ENCODE data around the gene CCDC88C.

CCDC88C gene

GRCh38 chr14:91279354-91279753, 138.3 kb downstream of the CCDC88C start:
- Histone ChIP-seq H3K4me3 (ENCODE audit: low read length) (no peak overlapping the region), H3K9me3 (ENCODE audit: control insufficient read depth, low read depth, low read length) (no peaks in the 10 kb centered on the region), H3K27ac (ENCODE audit: low read length) (no peak overlapping the region), H3K36me3 (ENCODE audit: control insufficient read depth, low read depth, low read length) (peaks cover 34% of the 10 kb centered on the region), H3K4me1 (ENCODE audit: control insufficient read depth, low read depth, low read length) (no peaks in the 10 kb centered on the region), H3K27me3 (ENCODE audit: control insufficient read depth, insufficient read depth, low read length) (no peaks in the 10 kb centered on the region), H3K9ac (ENCODE audit: low read length) (no peak overlapping the region)

GRCh38 chr14:91278383-91278715, 139.3 kb downstream of the CCDC88C start:
- no peaks in the 10 kb centered on the region for H3K27me3 ChIP-seq (ENCODE audit: control insufficient read depth, insufficient read depth, low read length)
- no peak overlapping the region for H3K4me3 ChIP-seq (ENCODE audit: low read length)
- no peaks in the 10 kb centered on the region for H3K4me1 ChIP-seq (ENCODE audit: control insufficient read depth, low read depth, low read length)
- H3K9ac ChIP-seq (ENCODE audit: low read length): no peak overlapping the region
- H3K36me3 ChIP-seq (ENCODE audit: control insufficient read depth, low read depth, low read length): peaks cover 35% of the 10 kb centered on the region
- no peak overlapping the region for H3K27ac ChIP-seq (ENCODE audit: low read length)
- H3K9me3 ChIP-seq (ENCODE audit: control insufficient read depth, low read depth, low read length): no peaks in the 10 kb centered on the region

- no peak overlapping the region for H3K4me3 ChIP-seq (ENCODE audit: low read length)
- H3K4me1 ChIP-seq (ENCODE audit: control insufficient read depth, low read depth, low read length): no peaks in the 10 kb centered on the region
- H3K9me3 ChIP-seq (ENCODE audit: control insufficient read depth, low read depth, low read length): no peaks in the 10 kb centered on the region
- H3K36me3 ChIP-seq (ENCODE audit: control insufficient read depth, low read depth, low read length): peaks cover 37% of the 10 kb centered on the region
- no peak overlapping the region for H3K27ac ChIP-seq (ENCODE audit: low read length)
- H3K9ac ChIP-seq (ENCODE audit: low read length): no peak overlapping the region
- no peaks in the 10 kb centered on the region for H3K27me3 ChIP-seq (ENCODE audit: control insufficient read depth, insufficient read depth, low read length)
Measured at GRCh38 chr14:91277546-91278382, 139.9 kb downstream of the CCDC88C start.

GRCh38 chr14:91274796-91275195, 142.8 kb downstream of the CCDC88C start:
- no peak overlapping the region for H3K9ac ChIP-seq (ENCODE audit: low read length)
- no peak overlapping the region for H3K27ac ChIP-seq (ENCODE audit: low read length)
- no peaks in the 10 kb centered on the region for H3K4me1 ChIP-seq (ENCODE audit: control insufficient read depth, low read depth, low read length)
- H3K4me3 ChIP-seq (ENCODE audit: low read length): no peak overlapping the region
- H3K27me3 ChIP-seq (ENCODE audit: control insufficient read depth, insufficient read depth, low read length): no peaks in the 10 kb centered on the region
- H3K36me3 ChIP-seq (ENCODE audit: control insufficient read depth, low read depth, low read length): peaks cover 34% of the 10 kb centered on the region
- H3K9me3 ChIP-seq (ENCODE audit: control insufficient read depth, low read depth, low read length): no peaks in the 10 kb centered on the region

- Histone ChIP-seq H3K4me1 (ENCODE audit: control insufficient read depth, low read depth, low read length) (no peaks in the 10 kb centered on the region), H3K4me3 (ENCODE audit: low read length) (no peak overlapping the region), H3K9ac (ENCODE audit: low read length) (no peak overlapping the region), H3K9me3 (ENCODE audit: control insufficient read depth, low read depth, low read length) (no peaks in the 10 kb centered on the region), H3K27ac (ENCODE audit: low read length) (no peak overlapping the region), H3K27me3 (ENCODE audit: control insufficient read depth, insufficient read depth, low read length) (no peaks in the 10 kb centered on the region), H3K36me3 (ENCODE audit: control insufficient read depth, low read depth, low read length) (peaks cover 29% of the 10 kb centered on the region)
Measured at GRCh38 chr14:91273885-91274273, 143.7 kb downstream of the CCDC88C start.

- no peaks in the 10 kb centered on the region for H3K9me3 ChIP-seq (ENCODE audit: control insufficient read depth, low read depth, low read length)
- H3K27me3 ChIP-seq (ENCODE audit: control insufficient read depth, insufficient read depth, low read length): no peaks in the 10 kb centered on the region
- no peak overlapping the region for H3K4me3 ChIP-seq (ENCODE audit: low read length)
- H3K9ac ChIP-seq (ENCODE audit: low read length): no peak overlapping the region
- H3K36me3 ChIP-seq (ENCODE audit: control insufficient read depth, low read depth, low read length): peaks cover 28% of the 10 kb centered on the region
- H3K4me1 ChIP-seq (ENCODE audit: control insufficient read depth, low read depth, low read length): no peaks in the 10 kb centered on the region
- no peak overlapping the region for H3K27ac ChIP-seq (ENCODE audit: low read length)
Measured at GRCh38 chr14:91273273-91273884, 144.2 kb downstream of the CCDC88C start.

GRCh38 chr14:91272341-91273272, 145.0 kb downstream of the CCDC88C start:
- Histone ChIP-seq H3K27me3 (ENCODE audit: control insufficient read depth, insufficient read depth, low read length) (no peaks in the 10 kb centered on the region), H3K9me3 (ENCODE audit: control insufficient read depth, low read depth, low read length) (no peaks in the 10 kb centered on the region), H3K4me3 (ENCODE audit: low read length) (no peak overlapping the region), H3K9ac (ENCODE audit: low read length) (no peak overlapping the region), H3K36me3 (ENCODE audit: control insufficient read depth, low read depth, low read length) (peaks cover 20% of the 10 kb centered on the region), H3K4me1 (ENCODE audit: control insufficient read depth, low read depth, low read length) (no peaks in the 10 kb centered on the region), H3K27ac (ENCODE audit: low read length) (no peak overlapping the region)

GRCh38 chr14:91271639-91272038, 146.0 kb downstream of the CCDC88C start:
- Histone ChIP-seq H3K4me1 (ENCODE audit: control insufficient read depth, low read depth, low read length) (no peaks in the 10 kb centered on the region), H3K27me3 (ENCODE audit: control insufficient read depth, insufficient read depth, low read length) (no peaks in the 10 kb centered on the region), H3K9ac (ENCODE audit: low read length) (no peak overlapping the region), H3K4me3 (ENCODE audit: low read length) (no peak overlapping the region), H3K9me3 (ENCODE audit: control insufficient read depth, low read depth, low read length) (no peaks in the 10 kb centered on the region), H3K36me3 (ENCODE audit: control insufficient read depth, low read depth, low read length) (peaks cover 14% of the 10 kb centered on the region), H3K27ac (ENCODE audit: low read length) (no peak overlapping the region)

GRCh38 chr14:91270619-91271018, 147.0 kb downstream of the CCDC88C start:
- no peaks in the 10 kb centered on the region for H3K9me3 ChIP-seq (ENCODE audit: control insufficient read depth, low read depth, low read length)
- H3K27me3 ChIP-seq (ENCODE audit: control insufficient read depth, insufficient read depth, low read length): peaks cover 5% of the 10 kb centered on the region
- no peak overlapping the region for H3K27ac ChIP-seq (ENCODE audit: low read length)
- H3K4me1 ChIP-seq (ENCODE audit: control insufficient read depth, low read depth, low read length): no peaks in the 10 kb centered on the region
- H3K9ac ChIP-seq (ENCODE audit: low read length): no peak overlapping the region
- H3K36me3 ChIP-seq (ENCODE audit: control insufficient read depth, low read depth, low read length): peaks cover 7% of the 10 kb centered on the region
- H3K4me3 ChIP-seq (ENCODE audit: low read length): no peak overlapping the region

- Histone ChIP-seq H3K4me1 (ENCODE audit: control insufficient read depth, low read depth, low read length) (no peaks in the 10 kb centered on the region), H3K9ac (ENCODE audit: low read length) (no peak overlapping the region), H3K9me3 (ENCODE audit: control insufficient read depth, low read depth, low read length) (no peaks in the 10 kb centered on the region), H3K36me3 (ENCODE audit: control insufficient read depth, low read depth, low read length) (peaks cover 7% of the 10 kb centered on the region), H3K4me3 (ENCODE audit: low read length) (no peak overlapping the region), H3K27me3 (ENCODE audit: control insufficient read depth, insufficient read depth, low read length) (peaks cover 9% of the 10 kb centered on the region), H3K27ac (ENCODE audit: low read length) (no peak overlapping the region)
Measured at GRCh38 chr14:91270188-91270587, 147.4 kb downstream of the CCDC88C start.

Measured in iPS-18a (cell line).